Body of pancreas (tissue), 4 donors: ENCODE results near the gene EYS.

Source experiments
- POLR2A ChIP-seq, 3 donors: fragments of 450-650 bp; IDR thresholded peaks; one replicate each; pipeline ENCODE4 v1.6.1; 2016; ENCODE audit warnings: antibody characterized with exemption in 3 of 3, mild to moderate bottlenecking in 2 of 3
- TF ChIP-seq, protein P1 (sequence below), 7 experiments: fragments of 450-650 bp in 4 of 7; fragments of 200-600 bp in 3 of 7; sonication (generic) in 3 of 7; IDR thresholded peaks; one replicate each; pipeline ENCODE4 v1.5.1; 2016 to 2019; ENCODE audit warnings: antibody characterized with exemption in 7 of 7

DNA sequence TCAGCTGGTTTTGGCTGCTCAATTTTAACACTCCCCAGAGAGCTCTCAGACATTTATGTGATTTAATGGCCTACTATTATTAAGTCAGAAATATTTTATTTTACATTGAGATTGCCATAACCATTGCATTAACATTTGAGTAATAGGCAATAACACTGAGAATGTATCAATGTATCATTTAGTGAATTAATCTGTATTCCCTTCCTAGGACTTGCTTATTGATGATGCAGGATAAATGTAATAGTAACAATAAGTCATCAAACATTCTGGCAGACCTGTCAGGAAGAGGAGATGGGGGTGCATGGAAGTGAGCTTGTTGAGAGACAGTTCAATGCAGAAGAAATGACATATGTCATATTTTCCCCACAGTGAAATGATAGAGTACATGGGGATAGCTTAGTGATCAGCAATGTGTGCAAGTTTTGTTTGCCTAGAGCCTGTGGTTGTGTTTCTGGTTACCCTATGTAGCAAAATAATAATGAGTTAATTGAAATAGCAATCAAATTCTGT, 458.9 kb downstream of the EYS start:
- TF ChIP-seq, protein P1, sequence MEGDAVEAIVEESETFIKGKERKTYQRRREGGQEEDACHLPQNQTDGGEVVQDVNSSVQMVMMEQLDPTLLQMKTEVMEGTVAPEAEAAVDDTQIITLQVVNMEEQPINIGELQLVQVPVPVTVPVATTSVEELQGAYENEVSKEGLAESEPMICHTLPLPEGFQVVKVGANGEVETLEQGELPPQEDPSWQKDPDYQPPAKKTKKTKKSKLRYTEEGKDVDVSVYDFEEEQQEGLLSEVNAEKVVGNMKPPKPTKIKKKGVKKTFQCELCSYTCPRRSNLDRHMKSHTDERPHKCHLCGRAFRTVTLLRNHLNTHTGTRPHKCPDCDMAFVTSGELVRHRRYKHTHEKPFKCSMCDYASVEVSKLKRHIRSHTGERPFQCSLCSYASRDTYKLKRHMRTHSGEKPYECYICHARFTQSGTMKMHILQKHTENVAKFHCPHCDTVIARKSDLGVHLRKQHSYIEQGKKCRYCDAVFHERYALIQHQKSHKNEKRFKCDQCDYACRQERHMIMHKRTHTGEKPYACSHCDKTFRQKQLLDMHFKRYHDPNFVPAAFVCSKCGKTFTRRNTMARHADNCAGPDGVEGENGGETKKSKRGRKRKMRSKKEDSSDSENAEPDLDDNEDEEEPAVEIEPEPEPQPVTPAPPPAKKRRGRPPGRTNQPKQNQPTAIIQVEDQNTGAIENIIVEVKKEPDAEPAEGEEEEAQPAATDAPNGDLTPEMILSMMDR (IDR thresholded peaks at IDR 0.05): no peak
- TF ChIP-seq POLR2A (IDR thresholded peaks at IDR 0.05): no peak
